IPS DF 4.7 (cell line): ENCODE results near the gene ME3.

Experiments used
- DNase-seq: peaks from one replicate; pipeline ENCODE4 v3.0.0-alpha.2; 2013; ENCODE audit warnings: low spot score; ENCODE audit errors: extremely low read depth

Gene ME3

GRCh38 chr11:86492370-86493010, 179.9 kb downstream of the ME3 start:
- no peak for DNase-seq

- DNase-seq, result no peak
These were observed 181.4 kb downstream of the ME3 start for GRCh38 chr11:86491027-86491426.

DNA sequence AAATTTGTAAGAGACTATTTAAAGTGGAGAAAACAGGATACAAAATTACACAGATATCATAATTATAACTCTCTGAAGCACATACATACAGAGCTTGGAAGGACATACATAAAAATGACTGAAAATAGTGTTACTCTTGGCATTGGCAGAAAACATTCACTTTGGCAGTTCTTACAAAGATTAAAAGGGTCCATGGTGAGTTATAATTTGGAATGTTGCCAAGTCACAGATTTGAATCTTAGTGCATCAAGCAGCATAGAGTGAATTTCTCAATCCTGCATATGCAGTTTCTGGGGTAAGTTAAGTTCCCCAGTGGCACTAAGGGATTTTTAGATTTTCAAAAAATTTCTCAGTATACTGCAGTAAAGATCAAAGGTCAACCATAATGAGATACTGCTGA, 181.8 kb downstream of the ME3 start:
- DNase-seq, result no peak

- DNase-seq, result no peak
These were observed 183.0 kb downstream of the ME3 start for GRCh38 chr11:86489442-86489841.

- DNase-seq, result no peak
These were observed 183.9 kb downstream of the ME3 start for GRCh38 chr11:86488553-86488952.

GRCh38 chr11:86487671-86488070, 184.7 kb downstream of the ME3 start:
- DNase-seq, result no peak

DNA sequence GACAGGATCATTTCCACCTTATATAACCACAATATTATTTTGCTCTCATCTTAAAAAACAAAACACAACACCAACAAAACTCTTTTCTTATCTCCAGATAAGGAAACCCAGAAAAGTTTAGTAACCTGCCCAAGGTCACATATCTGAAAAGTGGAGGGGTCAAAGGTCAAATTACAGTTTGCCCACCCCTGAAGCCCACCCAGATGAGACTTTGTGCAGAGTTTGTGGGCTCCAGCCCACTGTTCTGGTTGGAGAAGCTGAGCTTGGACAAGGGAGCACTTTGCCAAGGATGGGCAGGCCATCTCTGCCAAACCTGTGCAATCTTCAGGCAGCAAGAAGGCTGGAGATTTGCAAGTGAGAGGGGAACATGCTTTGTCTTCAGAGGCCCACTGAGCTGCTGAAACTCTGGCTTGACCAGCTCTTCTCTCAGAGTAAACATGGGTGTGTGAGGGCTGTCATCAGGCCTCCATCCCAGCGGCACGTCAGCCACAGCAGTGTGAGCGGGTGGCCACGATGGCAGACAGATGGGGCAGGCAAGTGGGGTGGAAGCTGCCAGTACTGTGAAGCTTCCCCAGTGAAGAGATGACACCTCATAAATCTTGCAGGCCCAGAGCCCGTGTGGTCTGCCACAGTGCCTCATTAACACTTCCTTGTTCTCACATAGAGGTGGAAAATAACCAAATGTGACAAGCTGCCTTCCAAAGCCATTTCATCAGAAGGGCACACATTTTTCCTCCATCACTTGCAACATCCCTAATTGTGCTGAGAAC, 186.0 kb downstream of the ME3 start:
- no peak for DNase-seq

DNA sequence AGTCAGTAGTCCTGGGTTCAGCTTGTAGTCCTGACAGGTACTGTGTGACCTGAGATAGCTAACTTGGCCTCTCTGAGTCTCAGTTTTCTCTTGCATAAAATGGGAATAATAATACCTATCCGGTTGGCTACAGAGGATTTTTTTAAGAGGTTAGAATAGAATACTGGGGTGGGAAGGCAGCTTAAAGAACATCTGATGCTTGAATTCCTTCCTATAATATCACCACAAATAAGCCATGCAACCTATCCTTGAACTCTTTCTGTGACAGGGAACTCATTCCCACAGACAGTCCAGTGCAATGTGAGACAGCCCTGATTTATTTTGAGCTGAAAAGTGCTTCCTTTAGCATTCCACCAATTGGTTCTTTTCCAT, 187.6 kb downstream of the ME3 start:
- DNase-seq, result no peak

- DNase-seq, result no peak
These were observed 188.2 kb downstream of the ME3 start for GRCh38 chr11:86483940-86484794.

- no peak for DNase-seq
These were observed 188.8 kb downstream of the ME3 start for GRCh38 chr11:86483610-86483939.

- DNase-seq, result no peak
These were observed 189.7 kb downstream of the ME3 start for GRCh38 chr11:86482692-86483091.

- no peak for DNase-seq
These were observed 191.0 kb downstream of the ME3 start for GRCh38 chr11:86481399-86481798.

DNA sequence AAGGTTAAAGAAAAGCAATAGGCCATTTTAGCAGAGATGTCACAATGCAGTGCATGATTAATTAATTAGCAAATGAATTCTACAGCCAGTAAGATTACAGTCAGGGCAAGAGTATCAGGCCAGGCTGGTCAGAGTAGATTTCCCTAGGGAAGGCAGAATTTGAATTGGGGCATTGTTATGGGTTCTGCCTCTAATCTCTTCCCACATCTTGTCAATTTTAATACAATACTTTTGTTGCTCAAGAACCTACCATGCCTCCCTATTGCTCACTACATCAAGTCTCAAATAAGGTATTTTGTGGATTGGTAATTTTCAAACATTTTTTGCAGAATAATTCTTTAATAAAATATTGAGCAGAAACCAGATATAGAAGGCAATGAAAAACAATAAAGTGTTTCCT, 194.1 kb downstream of the ME3 start:
- DNase-seq, result no peak

DNA sequence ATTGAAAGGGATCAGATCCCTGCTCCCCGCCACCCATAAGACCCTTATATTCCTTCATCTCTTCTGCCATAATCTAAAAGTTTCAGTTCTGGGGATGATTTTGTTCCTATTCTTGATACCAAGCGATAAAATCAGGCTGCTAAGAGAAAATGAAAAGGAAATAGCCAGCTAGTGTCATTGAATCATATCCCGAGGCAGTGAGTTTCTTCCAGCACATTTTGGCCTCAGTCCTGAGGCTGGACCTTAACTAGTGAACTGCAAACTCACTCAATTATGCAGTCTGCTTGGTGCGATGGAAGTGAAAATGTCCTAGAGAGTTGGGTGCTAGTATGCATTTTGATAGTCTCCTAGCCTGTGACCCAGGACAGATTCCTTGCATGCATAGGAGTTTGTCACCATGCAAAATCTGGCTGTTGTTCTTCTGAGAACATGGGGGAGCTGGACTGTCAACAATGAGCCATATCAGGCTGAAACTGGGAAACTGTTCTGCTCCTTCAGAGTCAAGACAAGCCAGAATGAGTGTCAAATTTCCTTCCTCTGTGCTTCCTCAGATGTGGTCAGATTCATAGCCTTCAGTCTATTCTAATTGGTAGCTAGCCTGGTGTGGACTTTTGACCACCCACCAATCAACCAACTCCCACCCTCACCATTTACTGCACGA, 194.8 kb downstream of the ME3 start:
- DNase-seq, result no peak

- no peak for DNase-seq
These were observed 196.1 kb downstream of the ME3 start for GRCh38 chr11:86476109-86476861.

GRCh38 chr11:86475027-86475426, 197.4 kb downstream of the ME3 start:
- DNase-seq, result no peak

DNA sequence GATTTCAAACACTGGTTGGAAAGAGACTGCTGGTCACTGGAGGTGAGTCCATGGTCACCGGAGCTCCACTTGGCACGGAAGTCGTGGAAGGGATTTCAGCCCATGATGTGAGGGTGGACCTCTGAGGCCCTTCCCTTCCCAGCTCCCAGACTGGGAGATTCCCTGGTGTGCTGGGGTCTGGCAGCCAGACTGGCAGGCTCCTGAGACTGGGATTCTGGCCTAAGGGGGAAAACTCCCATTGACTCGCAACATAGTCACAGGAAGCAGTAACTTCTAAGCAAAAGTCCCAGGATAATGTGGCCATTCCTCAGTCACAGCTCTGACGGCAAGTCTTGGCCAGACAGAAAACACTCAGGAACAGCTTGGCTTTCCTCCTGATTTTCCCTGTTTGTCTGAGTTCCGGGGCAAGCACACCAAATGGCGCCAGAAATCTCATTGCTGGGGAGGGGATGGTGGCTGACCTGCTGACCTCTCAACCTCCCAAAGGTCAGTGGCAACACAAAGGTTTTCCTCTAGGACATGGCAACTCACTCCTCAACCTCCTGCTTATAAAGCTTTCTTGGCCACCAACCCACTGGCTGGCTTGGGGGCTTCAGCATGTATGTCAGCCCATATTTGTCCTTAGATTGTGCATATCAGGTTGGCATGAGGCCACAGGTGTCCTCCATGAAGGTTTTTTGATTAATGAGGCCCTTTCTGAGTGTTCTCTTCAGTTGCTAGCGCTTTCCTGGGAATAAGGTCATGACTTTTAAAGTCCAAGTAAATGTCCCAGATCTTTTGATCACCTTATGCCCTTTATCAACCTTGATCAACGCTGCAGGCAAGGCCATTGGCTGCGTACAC, 198.2 kb downstream of the ME3 start:
- DNase-seq, result no peak

DNA sequence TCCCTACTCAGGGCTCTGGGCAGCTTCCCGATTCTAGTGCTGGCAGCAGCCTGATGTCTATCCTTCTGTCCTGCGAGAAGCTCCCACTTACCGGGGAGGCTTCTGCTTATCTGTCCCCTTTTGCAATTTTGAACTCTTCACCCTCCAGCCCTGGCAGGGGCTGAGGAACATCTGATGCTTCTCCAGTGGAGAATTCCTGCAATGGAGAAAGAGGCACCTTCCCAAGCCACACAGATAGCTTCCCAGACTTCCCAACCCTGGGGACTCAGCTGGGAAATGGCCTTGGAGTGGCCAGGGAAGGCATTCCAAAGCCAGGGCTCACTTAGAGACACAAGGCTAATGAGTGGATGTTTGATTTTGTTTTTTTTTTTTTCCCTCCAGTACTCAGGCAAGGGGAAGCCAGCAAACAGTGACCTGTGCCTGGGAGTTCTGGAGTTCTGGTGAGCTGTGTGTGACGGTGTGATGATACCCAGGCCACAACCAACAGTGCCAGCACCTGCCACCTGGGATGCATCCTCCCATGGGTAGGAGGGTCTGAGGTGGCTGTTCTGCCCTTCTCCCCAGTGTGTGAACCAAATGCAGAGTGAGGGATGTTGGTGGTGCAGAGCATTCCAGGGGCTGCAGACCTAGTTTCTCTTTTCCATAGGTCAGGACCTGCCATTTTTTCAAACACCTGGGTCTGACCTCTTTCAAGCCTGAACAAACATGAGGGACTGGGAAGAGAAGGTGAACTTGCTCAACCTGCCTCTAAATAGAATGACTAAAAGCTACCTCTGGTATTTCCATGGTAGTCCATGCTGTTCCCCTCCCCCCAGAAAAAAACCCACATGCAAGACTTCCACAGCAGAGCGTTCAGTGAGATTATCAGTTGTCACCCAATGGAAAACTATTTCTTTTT, 202.7 kb downstream of the ME3 start:
- DNase-seq, result no peak

DNA sequence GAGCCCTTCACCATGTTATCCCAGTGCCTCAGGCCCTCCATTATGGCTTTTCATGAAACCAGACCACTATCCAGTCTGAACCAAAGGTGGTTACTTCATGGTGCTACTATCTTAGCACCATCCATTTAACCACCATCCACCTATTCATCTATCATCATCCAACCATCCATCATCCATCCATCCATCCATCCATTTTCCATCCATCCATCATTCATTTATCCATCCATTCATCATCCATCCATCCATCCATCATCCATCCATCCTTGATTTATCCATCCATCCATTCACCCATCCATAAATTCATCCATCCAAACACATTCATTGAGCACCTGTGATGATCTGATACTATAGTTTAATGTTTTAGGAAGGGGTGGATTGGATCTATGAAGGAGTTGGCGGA, 204.2 kb downstream of the ME3 start:
- DNase-seq, result no peak
